Sigmoid colon (tissue), 7 donors: ENCODE results near the gene CYB561A3. TPM values are rescaled to one million over a fixed set of nuclear protein-coding genes. Genes with fewer than 3 reads are reported as not detected.

Source experiments
- DNase-seq: peaks from one replicate; pipeline ENCODE4 v3.0.0-alpha.2; 2019
- H3K27ac ChIP-seq, 4 donors: fragments of 200-600 bp; sonication (generic); one replicate each; pipeline ENCODE4 v1.5.1; 2016 to 2019; ENCODE audit warnings: mild to moderate bottlenecking in 1 of 4
- H3K27me3 ChIP-seq, 3 donors: fragments of 200-600 bp; sonication (generic); one replicate each; pipeline ENCODE4 v1.5.1; 2019; ENCODE audit warnings: mild to moderate bottlenecking in 1 of 3
- H3K36me3 ChIP-seq, 4 donors: fragments of 200-600 bp; sonication (generic); one replicate each; pipeline ENCODE4 v1.5.1; 2016 to 2019
- H3K4me1 ChIP-seq, 4 donors: fragments of 200-600 bp; sonication (generic); one replicate each; pipeline ENCODE4 v1.5.1; 2017 to 2019
- H3K4me3 ChIP-seq, 4 donors: fragments of 200-600 bp; sonication (generic); one replicate each; pipeline ENCODE4 v1.5.1; 2017 to 2019; ENCODE audit warnings: mild to moderate bottlenecking in 2 of 4, moderate library complexity in 1 of 4
- H3K9me3 ChIP-seq, 4 donors: fragments of 200-600 bp in 3 of 4; sonication (generic) in 3 of 4; one replicate each; pipeline versions ENCODE4 v1.5.1 to v1.6.1; 2013 to 2019
- CTCF ChIP-seq, 4 experiments: fragments of 450-650 bp in 3 of 4; fragments of 200-600 bp in 1 of 4; IDR thresholded peaks; one replicate each; pipeline ENCODE4 v1.5.1; 2016 to 2019; ENCODE audit warnings: antibody characterized with exemption in 4 of 4, mild to moderate bottlenecking in 3 of 4, moderate library complexity in 2 of 4
- EP300 ChIP-seq, 4 donors: sonication (generic); formaldehyde crosslinking; IDR thresholded peaks; one replicate each; pipeline ENCODE4 v1.6.1; 2017; ENCODE audit warnings: antibody characterized with exemption in 4 of 4
- POLR2A ChIP-seq, 2 donors: fragments of 450-650 bp; IDR thresholded peaks; one replicate each; pipeline ENCODE4 v1.6.1; 2016; ENCODE audit warnings: antibody characterized with exemption in 2 of 2, mild to moderate bottlenecking in 2 of 2, moderate library complexity in 2 of 2
- POLR2AphosphoS5 ChIP-seq, 4 donors: sonication (generic); formaldehyde crosslinking; IDR thresholded peaks; one replicate each; pipeline ENCODE4 v1.6.1; 2017; ENCODE audit warnings: antibody characterized with exemption in 4 of 4
- whole genome bisulfite sequencing, 2 donors: extraction: QIAGEN DNeasy Blood & Tissue Kit; methylation state at CpG; one replicate each; pipeline ENCODE4 v1.1.7; 2013; 5-methylcytosine and 5-hydroxymethylcytosine counted together
- intact Hi-C: fragments of 100-400 bp; cut with DNase I; formaldehyde crosslinking; loops from one replicate; pipeline ENCODE4 v1.15.1; 2023
- polyA plus RNA-seq, 3 donors: library from polyadenylated mRNA; stranded (reverse); fragments of 200-250 nt; gene quantifications; one replicate each; pipeline ENCODE4 v1.2.3, GENCODE V29; 2013
- total RNA-seq, 4 donors: library from RNA; depleted of rRNA; stranded (reverse); fragments of >200 nt; gene quantifications; one replicate each; pipeline ENCODE4 v1.1.0, GENCODE V29; 2016
- donor health status: healthy with polysubstance abuse.
- donor health status: Bipolar disorder and iron deficiency.
- donor health status: healthy.

CYB561A3 gene
- total and polyA plus RNA-seq, 7 donors: 17.3 to 66.2 (median 35.1) TPM

GRCh38 chr11:61339490-61339878 lies 22.2 kb downstream of the CYB561A3 start:
- H3K36me3 ChIP-seq: peaks cover 0 to 6% (median 3%) of the 10 kb centered on the region in 4 donors
- intact Hi-C loops: loop anchor here (10.0 kb wide), 1 partner anchor 435 kb away; the partner anchor contains the start of gene PRPF19
- no peak overlapping the region for H3K4me3 ChIP-seq
- no peak for DNase-seq
- H3K4me1 ChIP-seq: peaks cover 0 to 5% (median 0%) of the 10 kb centered on the region in 4 donors
- no peak overlapping the region for H3K27ac ChIP-seq
- H3K9me3 ChIP-seq: no peaks in the 10 kb centered on the region
- WGBS, 2 donors: 84 to 90% methylated on average over 4 of the region's 4 CpGs
- H3K27me3 ChIP-seq: no peaks in the 10 kb centered on the region
- TF ChIP-seq POLR2A (IDR thresholded peaks at IDR 0.05): no peak
- TF ChIP-seq POLR2AphosphoS5 (IDR thresholded peaks at IDR 0.05): no peak
- no peak for TF ChIP-seq EP300 (IDR thresholded peaks at IDR 0.05)
- TF ChIP-seq CTCF (IDR thresholded peaks at IDR 0.05): no peak

GRCh38 chr11:61338783-61339489 lies 22.7 kb downstream of the CYB561A3 start:
- TF ChIP-seq EP300 (IDR thresholded peaks at IDR 0.05) (no peak), POLR2AphosphoS5 (IDR thresholded peaks at IDR 0.05) (no peak), POLR2A (IDR thresholded peaks at IDR 0.05) (no peak)
- Histone ChIP-seq H3K9me3 (no peaks in the 10 kb centered on the region), H3K4me1 (peaks cover 0 to 6% (median under 1%) of the 10 kb centered on the region in 4 donors), H3K36me3 (peaks cover 0 to 6% (median 3%) of the 10 kb centered on the region in 4 donors), H3K27ac (no peak overlapping the region), H3K27me3 (no peaks in the 10 kb centered on the region), H3K4me3 (no peak overlapping the region)
- DNase-seq: peak; percentile 21
- WGBS, 2 donors: 92 to 93% methylated on average over 26 of the region's 26 CpGs
- intact Hi-C loops: loop anchor here (10.0 kb wide), 1 partner anchor 434 kb away; the partner anchor contains the start of gene PRPF19

GRCh38 chr11:61337706-61338470 lies 23.8 kb downstream of the CYB561A3 start:
- WGBS, 2 donors: 95% methylated on average over 15 of the region's 15 CpGs

GRCh38 chr11:61336171-61336935 lies 25.3 kb downstream of the CYB561A3 start:
- 29 to 33% methylated on average over 8 of the region's 8 CpGs for WGBS, 2 donors
- Histone ChIP-seq H3K27me3 (no peaks in the 10 kb centered on the region), H3K9me3 (no peaks in the 10 kb centered on the region), H3K4me3 (no peak overlapping the region), H3K36me3 (peaks cover 0 to 6% (median 3%) of the 10 kb centered on the region in 4 donors), H3K27ac (peak overlapping the region in 3 of 4 donors; percentile 17 to 59 (median 17)), H3K4me1 (peaks cover 0 to 26% (median 16%) of the 10 kb centered on the region in 4 donors)
- TF ChIP-seq EP300 (IDR thresholded peaks at IDR 0.05) (no peak), POLR2AphosphoS5 (IDR thresholded peaks at IDR 0.05) (peak in 1 of 4 donors; percentile 15), CTCF (IDR thresholded peaks at IDR 0.05) (peak; percentile 68 to 94 (median 86)), POLR2A (IDR thresholded peaks at IDR 0.05) (no peak)
- DNase-seq: peak; percentile 88
- intact Hi-C loops: loop anchor here (10.0 kb wide), 1 partner anchor 432 kb away; the partner anchor contains the start of gene PRPF19

More at GRCh38 chr11:61337706-61338470, 23.8 kb downstream of the CYB561A3 start:
- Histone ChIP-seq H3K36me3 (peaks cover 0 to 6% (median 3%) of the 10 kb centered on the region in 4 donors), H3K9me3 (no peaks in the 10 kb centered on the region), H3K4me3 (no peak overlapping the region), H3K27ac (no peak overlapping the region), H3K27me3 (no peaks in the 10 kb centered on the region), H3K4me1 (peaks cover 0 to 13% (median 7%) of the 10 kb centered on the region in 4 donors)
- intact Hi-C loops: loop anchor here (1.0 to 10.0 kb wide), 2 partner anchors 47 to 433 kb away; partner anchors contain the start of gene PRPF19
- no peak for TF ChIP-seq POLR2AphosphoS5 (IDR thresholded peaks at IDR 0.05)
- no peak for TF ChIP-seq EP300 (IDR thresholded peaks at IDR 0.05)
- no peak for TF ChIP-seq CTCF (IDR thresholded peaks at IDR 0.05)
- no peak for TF ChIP-seq POLR2A (IDR thresholded peaks at IDR 0.05)
- DNase-seq: no peak
